ENCODE measurements around the gene TMEM50A. TPM values are rescaled to one million over a fixed set of nuclear protein-coding genes. Genes with fewer than 3 reads are reported as not detected.

TMEM50A gene
- total RNA-seq, 2 donors from 2014 or later, result 115 to 141 TPM

Other genes starting within 250 kb of the TMEM50A start
- 10 to 100 TPM; 46.3 to 49.8 TPM for gene SYF2, start 105.8 kb upstream of the TMEM50A start, total RNA-seq
- gene RSRP1, start 90.9 kb upstream of the TMEM50A start, total RNA-seq, result 100 to 1,000 TPM; 130 to 132 TPM
- gene RHD, start 65.8 kb upstream of the TMEM50A start, total RNA-seq, result not detected
- under 1 TPM in 1 of 2 donors, not detected in 1; 0.31 TPM for gene RHCE, start 82.5 kb downstream of the TMEM50A start, total RNA-seq
- gene MACO1, start 92.6 kb downstream of the TMEM50A start, total RNA-seq, result 10 to 100 TPM; 19.4 to 25.9 TPM
- 10 to 100 TPM; 37.7 to 40.2 TPM for gene LDLRAP1, start 205.3 kb downstream of the TMEM50A start, total RNA-seq

Measured in left colon (tissue), 2 donors.